ENCODE data around the gene MT1E. TPM values are rescaled to one million over a fixed set of nuclear protein-coding genes. Genes with fewer than 3 reads are reported as not detected.
A peak's percentile ranks its signal among the peaks of the same experiment; 100 is the strongest.
"Not testable (repeated sequence)": the region's sequence is repeated elsewhere in the genome, so short reads cannot be mapped to it uniquely, and the experiment has no call there.

The MT1E gene
- total and polyA plus RNA-seq, 2 donors (not counting 1 experiment from before 2014, with no cell fraction given): 3.1 TPM; not detected in 1

GRCh38 chr16:56673921-56674320 lies 48.3 kb downstream of the MT1E start:
- Mint-ChIP-seq H3K27me3 (peaks cover 69% of the 10 kb centered on the region), H3K9me3 (ENCODE audit: insufficient read depth) (no peaks in the 10 kb centered on the region), H3K4me1 (peaks cover 15% of the 10 kb centered on the region), H3K4me3 (no peak overlapping the region), H3K27ac (no peak overlapping the region)
- no peaks in the 10 kb centered on the region for H3K36me3 ChIP-seq (replicated peaks in 1 of 2; ENCODE audit: control extremely low read depth in 1 of 2, control insufficient read depth in 1 of 2, extremely low read depth in 1 of 2, insufficient read depth in 2 of 2, low read length in 1 of 2)
- ChIA-PET POLR2A (interaction anchor here (1.5 kb wide), 1 partner anchor 28 kb away, joined by 5 read pairs; no protein-coding TSS in a partner anchor), CTCF (interaction anchor here (1.2 to 2.4 kb wide), 2 partner anchors 24 to 28 kb away, joined by 3 to 19 read pairs; no protein-coding TSS in a partner anchor)
- H3K27me3 ChIP-seq (replicated peaks in 1 of 4; ENCODE audit: control extremely low read depth in 1 of 4, control insufficient read depth in 3 of 4, insufficient read depth in 4 of 4, low read length in 3 of 4): peaks cover 0 to 57% (median 26%) of the 10 kb centered on the region in 4 experiments
- 35% methylated on average over 12 of the region's 12 CpGs for WGBS (ENCODE audit: insufficient coverage)
- no peaks in the 10 kb centered on the region for H3K79me2 ChIP-seq (ENCODE audit: control insufficient read depth, insufficient read depth, low read length)
- TF ChIP-seq EZH2 (IDR thresholded peaks at IDR 0.05; ENCODE audit: borderline replicate concordance, insufficient read depth, low read depth, low read length, poor library complexity, severe bottlenecking) (no peak), CTCF (IDR thresholded peaks at IDR 0.05) (peak; percentile 39)
- no peaks in the 10 kb centered on the region for H3K9me3 ChIP-seq (ENCODE audit: control extremely low read depth in 1 of 3, control insufficient read depth in 2 of 3, insufficient read depth in 1 of 3, low read length in 2 of 3)
- no peak overlapping the region for H3K4me3 ChIP-seq (ENCODE audit: control extremely low read depth in 1 of 5, extremely low read depth in 1 of 5, insufficient read depth in 1 of 5, low read depth in 2 of 5, low read length in 4 of 5)
- no peak overlapping the region for H3K4me2 ChIP-seq (replicated peaks; ENCODE audit: low read depth, low read length, poor library complexity, severe bottlenecking)
- no peak overlapping the region for H2AFZ ChIP-seq (ENCODE audit: insufficient read depth, low read depth, low read length, poor library complexity, severe bottlenecking)
- peaks cover 16 to 17% of the 10 kb centered on the region in 2 donors for H3K4me1 ChIP-seq (ENCODE audit: control insufficient read depth in 2 of 2, insufficient read depth in 2 of 2, low read length in 2 of 2)
- no peak overlapping the region for H3K9ac ChIP-seq (ENCODE audit: low read length)
- intact Hi-C loops (cut with micrococcal nuclease): loop anchor here (1.0 kb wide), 1 partner anchor 28 kb away; no protein-coding TSS in a partner anchor
- DNase-seq (peak; percentile 47), ATAC-seq (ENCODE audit: low read depth) (peak; percentile 41)
- H3K27ac ChIP-seq (ENCODE audit: low read length in 2 of 2): no peak overlapping the region
- no peaks in the 10 kb centered on the region for H4K20me1 ChIP-seq (ENCODE audit: control insufficient read depth, insufficient read depth, low read length, poor library complexity, severe bottlenecking)

- H3K9ac ChIP-seq (ENCODE audit: low read length); H3K27ac ChIP-seq (ENCODE audit: low read length in 2 of 2); POLR2A ChIA-PET; H3K9me3 Mint-ChIP-seq (ENCODE audit: insufficient read depth); H3K36me3 ChIP-seq (replicated peaks in 1 of 2; ENCODE audit: control extremely low read depth in 1 of 2, control insufficient read depth in 1 of 2, extremely low read depth in 1 of 2, insufficient read depth in 2 of 2, low read length in 1 of 2); ATAC-seq (ENCODE audit: low read depth); DNase-seq; H4K20me1 ChIP-seq (ENCODE audit: control insufficient read depth, insufficient read depth, low read length, poor library complexity, severe bottlenecking); H3K4me3 Mint-ChIP-seq; H3K4me3 ChIP-seq (ENCODE audit: control extremely low read depth in 1 of 5, extremely low read depth in 1 of 5, insufficient read depth in 1 of 5, low read depth in 2 of 5, low read length in 4 of 5); H3K27ac Mint-ChIP-seq; H3K9me3 ChIP-seq (ENCODE audit: control extremely low read depth in 1 of 3, control insufficient read depth in 2 of 3, insufficient read depth in 1 of 3, low read length in 2 of 3); H3K79me2 ChIP-seq (ENCODE audit: control insufficient read depth, insufficient read depth, low read length); H3K4me2 ChIP-seq (replicated peaks; ENCODE audit: low read depth, low read length, poor library complexity, severe bottlenecking); H2AFZ ChIP-seq (ENCODE audit: insufficient read depth, low read depth, low read length, poor library complexity, severe bottlenecking); CTCF ChIA-PET: not testable (repeated sequence)
- intact Hi-C loops (cut with micrococcal nuclease): loop anchor here (1.0 kb wide), 1 partner anchor 28 kb away; no protein-coding TSS in a partner anchor
- Histone ChIP-seq H3K27me3 (replicated peaks in 1 of 4; ENCODE audit: control extremely low read depth in 1 of 4, control insufficient read depth in 3 of 4, insufficient read depth in 4 of 4, low read length in 3 of 4) (peaks cover 0 to 51% (median 23%) of the 10 kb centered on the region in 4 experiments), H3K4me1 (ENCODE audit: control insufficient read depth in 2 of 2, insufficient read depth in 2 of 2, low read length in 2 of 2) (peaks cover 14 to 15% of the 10 kb centered on the region in 2 donors)
- peaks cover 10% of the 10 kb centered on the region for H3K4me1 Mint-ChIP-seq
- H3K27me3 Mint-ChIP-seq: peaks cover 63% of the 10 kb centered on the region
- WGBS (ENCODE audit: insufficient coverage): 71% methylated on average over 1 of the region's 6 CpGs
Observed at GRCh38 chr16:56674570-56674969, 49.0 kb downstream of the MT1E start.
